Tibial nerve (tissue), 4 donors: ENCODE results near the gene HOXB4. TPM values are rescaled to one million over a fixed set of nuclear protein-coding genes. Genes with fewer than 3 reads are reported as not detected.

Source experiments
- DNase-seq, 2 donors: peaks; one replicate each; pipeline ENCODE4 v3.0.0-alpha.2; 2019; ENCODE audit warnings: low spot score in 2 of 2
- H3K27ac ChIP-seq, 4 donors: fragments of 200-600 bp; sonication (generic) in 3 of 4; one replicate each; pipeline ENCODE4 v1.5.1; 2017 to 2019; ENCODE audit warnings: mild to moderate bottlenecking in 1 of 4
- H3K27me3 ChIP-seq, 2 donors: fragments of 200-600 bp; sonication (generic) in 1 of 2; one replicate each; pipeline versions ENCODE4 v1.5.1 to v1.6.0; 2017 to 2019
- H3K36me3 ChIP-seq, 3 donors: fragments of 200-600 bp; sonication (generic); one replicate each; pipeline ENCODE4 v1.5.1; 2018 to 2019
- H3K4me1 ChIP-seq, 4 donors: fragments of 200-600 bp; sonication (generic) in 3 of 4; one replicate each; pipeline ENCODE4 v1.5.1; 2017 to 2019
- H3K4me3 ChIP-seq, 4 donors: fragments of 200-600 bp; sonication (generic) in 3 of 4; one replicate each; pipeline ENCODE4 v1.5.1; 2017 to 2019; ENCODE audit warnings: mild to moderate bottlenecking in 1 of 4, moderate library complexity in 1 of 4
- H3K9me3 ChIP-seq, 4 donors: fragments of 200-600 bp; sonication (generic) in 3 of 4; one replicate each; pipeline ENCODE4 v1.5.1; 2017 to 2019
- CTCF ChIP-seq, 5 experiments: fragments of 200-600 bp in 3 of 5; fragments of 450-650 bp in 2 of 5; sonication (generic) in 3 of 5; IDR thresholded peaks; one replicate each; pipeline ENCODE4 v1.5.1; 2016 to 2019; ENCODE audit warnings: antibody characterized with exemption in 5 of 5, mild to moderate bottlenecking in 3 of 5, moderate library complexity in 2 of 5
- EP300 ChIP-seq, 2 donors: sonication (generic); formaldehyde crosslinking; IDR thresholded peaks; one replicate each; pipeline ENCODE4 v1.6.1; 2017; ENCODE audit warnings: antibody characterized with exemption in 2 of 2, mild to moderate bottlenecking in 1 of 2
- POLR2A ChIP-seq, 2 donors: fragments of 450-650 bp; IDR thresholded peaks; one replicate each; pipeline ENCODE4 v1.6.1; 2017; ENCODE audit warnings: antibody characterized with exemption in 2 of 2, mild to moderate bottlenecking in 2 of 2, moderate library complexity in 2 of 2
- WGBS, 2 donors: methylation state at CpG; one replicate each; pipeline ENCODE4 v1.1.5; 2018; 5-methylcytosine and 5-hydroxymethylcytosine counted together
- total RNA-seq, 4 donors: library from RNA; depleted of rRNA; stranded (reverse); fragments of >200 nt; gene quantifications; one replicate each; pipeline ENCODE4 v1.1.0, GENCODE V29; 2016

HOXB4 gene
- total RNA-seq, 4 donors from 2014 or later, result 1.2 to 3.5 (median 2.0) TPM

GRCh38 chr17:48576479-48577309 lies 1.5 kb downstream of the HOXB4 start:
- Histone ChIP-seq H3K27me3 (peaks cover 0 to 87% of the 10 kb centered on the region in 2 donors), H3K9me3 (no peaks in the 10 kb centered on the region), H3K4me1 (peaks cover 0 to 65% (median 16%) of the 10 kb centered on the region in 4 donors), H3K27ac (peak overlapping the region; percentile 43 to 85 (median 81)), H3K4me3 (peak overlapping the region; percentile 30 to 58 (median 44)), H3K36me3 (no peaks in the 10 kb centered on the region)
- DNase-seq, result no peak
- 3 to 5% methylated on average over 30 to 39 of the region's 43 CpGs for WGBS, 2 donors
- peak in 1 of 2 donors; percentile 22 for TF ChIP-seq EP300 (IDR thresholded peaks at IDR 0.05)
- no peak for TF ChIP-seq CTCF (IDR thresholded peaks at IDR 0.05)

DNA sequence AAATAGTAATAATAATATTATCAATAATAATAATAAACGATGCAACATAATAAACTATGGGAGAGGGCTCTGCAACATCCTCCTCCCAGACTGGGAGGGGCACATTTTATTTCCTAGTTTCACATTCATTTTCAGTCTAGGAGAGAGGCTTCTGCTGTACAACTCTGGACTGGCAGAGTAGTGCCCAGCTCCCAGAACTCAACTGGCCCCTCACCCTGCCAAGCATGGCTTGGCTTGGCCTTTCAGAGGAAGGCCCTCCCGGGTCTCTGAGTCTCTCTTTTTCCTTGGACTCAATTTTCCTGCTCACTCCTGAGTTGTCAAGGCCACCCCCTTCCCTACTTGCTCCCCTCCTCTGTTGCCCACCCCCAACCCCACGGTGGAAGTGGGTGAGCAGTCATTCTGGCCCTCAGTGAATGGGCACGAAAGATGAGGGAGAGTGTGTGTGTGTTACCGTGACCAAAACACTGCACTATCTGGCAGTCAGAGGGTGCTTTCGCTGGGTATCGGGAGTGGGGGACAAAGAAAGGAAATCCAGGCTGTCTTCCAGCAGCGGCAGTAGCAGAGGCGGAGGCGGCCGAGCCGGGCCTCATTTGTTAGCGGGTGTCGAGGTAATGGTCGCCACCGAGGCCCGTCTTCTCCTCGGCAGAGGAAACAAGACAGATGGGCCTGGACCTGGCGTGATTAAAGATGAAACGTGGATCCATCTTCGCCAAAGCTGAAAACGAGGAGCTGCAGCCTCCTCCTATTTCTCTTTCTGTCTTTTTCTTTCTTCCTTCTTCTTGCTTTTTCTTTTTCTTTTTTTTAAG lies 2.3 kb downstream of the HOXB4 start:
- peaks cover 0 to 87% of the 10 kb centered on the region in 2 donors for H3K27me3 ChIP-seq
- peaks cover 0 to 67% (median 13%) of the 10 kb centered on the region in 4 donors for H3K4me1 ChIP-seq
- H3K9me3 ChIP-seq, result no peaks in the 10 kb centered on the region

GRCh38 chr17:48575066-48575582 lies 3.0 kb downstream of the HOXB4 start:
- WGBS, 2 donors, result 29% methylated on average over 7 of the region's 7 CpGs
- no peak for DNase-seq
- Histone ChIP-seq H3K27me3 (peaks cover 0 to 87% of the 10 kb centered on the region in 2 donors), H3K9me3 (no peaks in the 10 kb centered on the region), H3K27ac (peak overlapping the region; percentile 43 to 85 (median 81)), H3K4me3 (peak overlapping the region in 1 of 4 donors; percentile 1), H3K36me3 (no peaks in the 10 kb centered on the region), H3K4me1 (peaks cover 0 to 75% (median 13%) of the 10 kb centered on the region in 4 donors)
- TF ChIP-seq POLR2A (IDR thresholded peaks at IDR 0.05) (no peak), EP300 (IDR thresholded peaks at IDR 0.05) (no peak), CTCF (IDR thresholded peaks at IDR 0.05) (no peak)

More for the DNA sequence above, 2.3 kb downstream of the HOXB4 start:
- WGBS, 2 donors, result 9 to 19% methylated on average over 22 of the region's 22 CpGs
- Histone ChIP-seq H3K36me3 (no peaks in the 10 kb centered on the region), H3K4me3 (peak overlapping the region in 3 of 4 donors; percentile 34 to 58 (median 53)), H3K27ac (peak overlapping the region; percentile 43 to 85 (median 81))
- no peak for TF ChIP-seq CTCF (IDR thresholded peaks at IDR 0.05)
- TF ChIP-seq POLR2A (IDR thresholded peaks at IDR 0.05), result no peak
- peak in 1 of 2 donors; percentile 30 for TF ChIP-seq EP300 (IDR thresholded peaks at IDR 0.05)
- no peak for DNase-seq

- no peaks in the 10 kb centered on the region for H3K9me3 ChIP-seq
- peaks cover 0 to 87% of the 10 kb centered on the region in 2 donors for H3K27me3 ChIP-seq
- no peak for DNase-seq
- 49 to 53% methylated on average over 8 of the region's 8 CpGs for WGBS, 2 donors
- no peaks in the 10 kb centered on the region for H3K36me3 ChIP-seq
- H3K4me1 ChIP-seq, result peaks cover 0 to 80% (median 13%) of the 10 kb centered on the region in 4 donors
- TF ChIP-seq POLR2A (IDR thresholded peaks at IDR 0.05), result no peak
- TF ChIP-seq EP300 (IDR thresholded peaks at IDR 0.05), result no peak
- TF ChIP-seq CTCF (IDR thresholded peaks at IDR 0.05), result no peak
- H3K4me3 ChIP-seq, result peak overlapping the region in 1 of 4 donors; percentile 9
- H3K27ac ChIP-seq, result peak overlapping the region; percentile 43 to 85 (median 81)
Measured at GRCh38 chr17:48574505-48575065, 3.6 kb downstream of the HOXB4 start.
